GM12874 (cell line): ENCODE data around the gene ZNF784.

Experiments used
- CTCF ChIP-seq: IDR thresholded peaks from 2 replicates; pipeline ENCODE4 v1.5.1; 2011; ENCODE audit warnings: low read depth, mild to moderate bottlenecking, control low read depth, low read length, moderate library complexity; ENCODE audit not compliant: insufficient read depth

Gene ZNF784

GRCh38 chr19:55588738-55589137, 35.6 kb downstream of the ZNF784 start:
- no peak for TF ChIP-seq CTCF

DNA sequence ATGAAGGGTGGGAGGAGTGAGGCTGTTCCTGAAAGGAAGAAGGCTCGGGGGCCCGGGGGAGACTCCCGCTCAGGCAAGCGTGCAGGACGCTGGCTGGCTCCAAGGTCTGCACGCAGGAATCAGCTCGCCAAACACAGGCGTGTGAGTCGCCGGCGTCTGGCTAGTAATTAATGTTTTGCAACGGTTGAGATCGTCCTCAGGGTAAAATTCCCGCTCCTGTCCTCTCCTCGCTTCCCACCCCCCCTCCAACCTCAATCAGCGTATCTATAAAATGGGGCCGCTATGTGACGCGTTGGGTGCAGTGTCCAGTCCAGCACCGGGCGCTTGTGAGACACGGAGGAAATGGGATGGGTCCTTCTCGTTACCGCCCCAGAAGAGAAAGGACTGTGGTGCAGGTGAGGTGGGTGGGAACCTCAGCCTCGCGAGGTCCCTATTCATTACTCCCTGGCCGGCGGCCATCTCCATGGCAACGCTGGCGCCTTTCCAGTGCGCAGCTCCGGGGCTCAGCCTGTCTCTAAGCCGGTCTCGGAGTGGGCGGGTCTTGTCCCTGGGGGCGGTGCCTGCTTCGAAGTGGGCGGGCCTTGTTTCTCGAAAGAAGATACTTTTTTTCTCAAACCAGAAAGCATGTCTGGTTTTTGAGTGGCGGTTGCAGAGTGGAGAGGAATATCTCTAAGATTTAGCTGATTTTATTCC, 37.2 kb downstream of the ZNF784 start:
- no peak for TF ChIP-seq CTCF

- no peak for TF ChIP-seq CTCF
These were observed 38.6 kb downstream of the ZNF784 start for GRCh38 chr19:55585658-55586339.

DNA sequence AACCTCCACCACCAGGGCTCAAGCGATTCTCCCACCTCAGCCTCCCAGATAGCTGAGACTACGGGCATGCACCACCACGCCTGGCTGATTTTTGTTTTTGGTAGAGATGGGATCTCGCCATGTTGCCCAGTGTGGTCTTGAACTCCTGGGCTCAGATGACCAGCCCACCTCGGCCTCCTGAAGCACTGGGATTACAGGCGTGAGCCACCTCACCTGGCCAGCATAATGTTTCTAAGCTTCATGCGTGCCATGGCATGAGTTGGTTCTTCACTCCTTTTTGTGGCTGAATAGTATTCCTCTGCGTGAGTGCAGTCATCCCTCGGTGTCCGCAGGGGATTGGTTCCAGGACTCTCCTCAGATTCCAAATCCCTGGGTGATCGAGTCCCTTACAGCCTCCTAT, 39.5 kb downstream of the ZNF784 start:
- no peak for TF ChIP-seq CTCF

GRCh38 chr19:55581823-55582223, 42.5 kb downstream of the ZNF784 start:
- no peak for TF ChIP-seq CTCF

DNA sequence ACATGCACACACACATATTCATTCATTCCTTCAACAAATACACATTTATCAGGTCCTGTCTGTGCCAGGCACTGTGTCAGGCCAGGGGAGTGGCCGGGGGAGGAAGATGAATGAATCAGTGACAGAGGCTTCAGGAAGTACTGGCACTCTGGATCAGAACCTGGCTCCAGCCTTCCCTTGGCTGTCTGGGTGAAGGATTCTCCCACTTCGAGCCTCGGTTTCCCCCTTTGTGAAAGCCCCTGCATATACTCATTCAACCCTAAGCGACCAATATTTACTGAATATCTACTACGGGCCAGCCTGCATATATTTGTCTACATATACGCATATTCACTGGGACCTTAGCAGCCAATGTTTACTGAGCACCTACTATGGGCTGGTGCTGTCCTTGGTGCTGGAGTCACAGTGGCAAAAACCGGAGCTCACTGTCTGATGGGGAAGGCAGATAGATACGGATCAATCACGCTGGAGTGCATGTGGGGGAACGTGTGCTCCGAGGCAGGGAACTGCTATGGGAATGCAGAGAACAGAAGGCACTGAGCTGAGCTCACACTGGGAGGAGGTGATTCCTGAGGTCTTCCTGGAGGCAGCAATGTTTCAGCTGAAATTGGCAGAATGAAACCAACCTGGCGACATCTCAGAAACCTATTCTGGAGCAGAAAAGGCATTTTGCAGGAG, 43.1 kb downstream of the ZNF784 start:
- no peak for TF ChIP-seq CTCF

DNA sequence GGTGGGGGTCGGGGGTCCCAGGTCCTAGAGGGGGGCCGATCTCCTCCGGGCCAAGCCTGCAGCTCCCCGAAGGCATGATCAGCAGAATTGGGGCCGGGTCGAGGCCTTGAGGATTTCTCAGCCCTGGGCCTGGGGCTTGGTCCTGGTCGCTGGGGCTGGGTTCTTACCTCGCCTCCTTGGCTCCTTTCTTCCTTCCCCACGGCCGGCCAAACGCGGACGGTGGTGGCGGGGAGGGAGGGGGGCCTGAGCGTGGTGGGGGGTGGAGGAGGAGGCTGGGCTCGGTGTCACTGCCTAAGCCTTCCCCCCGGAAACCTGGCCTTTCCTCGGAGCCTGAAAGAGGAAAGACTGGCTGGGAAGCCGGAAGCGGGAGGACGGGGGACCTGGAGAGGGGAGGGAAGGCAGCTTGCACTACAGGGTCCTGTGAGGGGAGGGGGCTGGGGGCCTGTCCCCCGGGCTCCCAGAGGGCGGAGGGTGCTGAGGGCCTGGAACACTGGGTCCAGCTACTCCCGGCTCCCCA, 43.7 kb downstream of the ZNF784 start, which contains the start of gene ZNF579:
ZNF579 (minus strand) TSS at position 221 of the 517 bp plus-strand sequence. CDS start 1,209 bp downstream, outside the sequence.
- no peak for TF ChIP-seq CTCF
